Spinal cord (tissue), 4 donors: ENCODE measurements around the gene ZNF724. TPM values are rescaled to one million over a fixed set of nuclear protein-coding genes. Genes with fewer than 3 reads are reported as not detected.

Experiments used
- polyA plus RNA-seq, 2 donors: library from polyadenylated mRNA; unstranded; fragments of 120-200 nt; gene quantifications; one replicate each; pipeline ENCODE4 v1.2.1, GENCODE V29; 2013; ENCODE audit not compliant: insufficient read length in 2 of 2
- small RNA-seq: library from RNA; depleted of rRNA; stranded (forward); fragments of <200 nt; gene quantifications from one replicate; pipeline ENCODE3, GENCODE V24; 2014; ENCODE audit warnings: low replicate concordance
- total RNA-seq, 2 donors: library from RNA; depleted of rRNA in 1 of 2; stranded (reverse); fragments of 120-200 nt in 1 of 2; fragments of >200 nt in 1 of 2; gene quantifications; one replicate each; pipeline versions ENCODE4 v1.2.3 to v1.2.4, GENCODE V29; 2013 to 2014

Gene ZNF724
- total and polyA plus RNA-seq, 4 donors = 3.8 to 13.3 (median 6.6) TPM

Small RNAs within 50 kb of the gene (small RNA-seq; reads per million reads assigned to genes)
- gene VN1R91P = not detected

Other genes with a start within 250 kb of the ZNF724 start
- 1 to 10 TPM in 1 of 2 donors, under 1 TPM in 1; 0.33 to 1.4 TPM for gene ZNF728, start 247.2 kb downstream of the ZNF724 start, total RNA-seq
- under 1 TPM; 0.14 to 0.36 TPM for gene ZNF728, start 247.2 kb downstream of the ZNF724 start, polyA plus RNA-seq
- 10 to 100 TPM in 1 of 2 donors, 1 to 10 TPM in 1; 7.9 to 19.9 TPM for gene ZNF730, start 133.4 kb downstream of the ZNF724 start, total RNA-seq
- gene ZNF730, start 133.4 kb downstream of the ZNF724 start, polyA plus RNA-seq = 1 to 10 TPM; 5.3 to 5.5 TPM
- gene ZNF91, start 145.1 kb upstream of the ZNF724 start, total RNA-seq = 100 to 1,000 TPM; 105 to 147 TPM
- 10 to 100 TPM; 51.6 to 63.2 TPM for gene ZNF91, start 145.1 kb upstream of the ZNF724 start, polyA plus RNA-seq